Measurements from ENCODE around the gene ARL6IP4. TPM values are rescaled to one million over a fixed set of nuclear protein-coding genes. Genes with fewer than 3 reads are reported as not detected.

ARL6IP4 gene
- total RNA-seq, 2 donors from 2014 or later, result 157 to 284 TPM

DNA sequence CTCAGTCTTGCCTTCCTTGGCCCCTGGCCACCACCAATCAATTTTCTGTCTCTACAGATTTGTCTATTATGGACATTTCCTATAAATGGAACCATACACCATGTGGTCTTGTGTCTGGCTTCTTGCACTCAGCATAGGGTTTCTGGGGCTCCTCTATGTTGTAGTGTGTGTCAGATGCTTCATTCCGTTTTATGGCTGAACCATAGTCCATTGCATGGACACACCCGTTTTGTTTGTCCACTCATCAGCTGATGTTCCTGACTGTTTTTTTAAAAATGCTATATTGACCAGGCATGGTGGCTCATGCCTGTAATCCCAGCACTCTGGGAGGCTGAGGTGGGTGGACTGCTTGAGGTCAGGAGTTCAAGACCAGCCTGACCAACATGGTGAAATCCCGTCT, 21.0 kb downstream of the ARL6IP4 start:
- Histone ChIP-seq H3K4me1 (peaks cover 0 to 1% of the 10 kb centered on the region in 2 donors), H3K27ac (no peak overlapping the region), H3K36me3 (peaks cover 40% of the 10 kb centered on the region), H3K4me3 (no peak overlapping the region), H3K9me3 (no peaks in the 10 kb centered on the region), H3K27me3 (no peaks in the 10 kb centered on the region)
- no peak for DNase-seq (ENCODE audit: low spot score)
- TF ChIP-seq CTCF (IDR thresholded peaks at IDR 0.05), result no peak

DNA sequence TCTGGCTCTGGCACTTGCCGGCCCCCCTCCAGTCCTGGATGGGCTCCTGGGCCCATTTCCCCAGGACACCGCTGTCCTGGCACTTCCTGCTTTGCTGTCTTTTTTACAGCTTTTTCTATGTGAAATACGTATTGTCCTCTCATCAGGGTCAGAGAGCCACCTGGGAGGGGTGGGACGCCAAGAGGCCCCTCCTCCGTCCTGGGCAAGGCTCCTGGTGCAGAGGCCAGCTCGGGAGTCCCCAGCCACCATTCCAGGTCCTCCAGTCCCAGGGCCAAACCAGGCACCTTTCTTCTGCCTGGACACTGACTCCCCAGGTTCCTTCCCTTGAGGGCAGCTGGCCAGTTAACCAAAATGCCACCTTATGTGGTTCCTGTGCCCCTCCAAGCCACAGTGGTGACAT, 22.8 kb downstream of the ARL6IP4 start:
- H3K27ac ChIP-seq, result no peak overlapping the region
- peaks cover 40% of the 10 kb centered on the region for H3K36me3 ChIP-seq
- H3K4me1 ChIP-seq, result no peaks in the 10 kb centered on the region
- no peak overlapping the region for H3K4me3 ChIP-seq
- no peak for TF ChIP-seq CTCF (IDR thresholded peaks at IDR 0.05)
- no peak for DNase-seq (ENCODE audit: low spot score)
- H3K27me3 ChIP-seq, result no peaks in the 10 kb centered on the region
- H3K9me3 ChIP-seq, result no peaks in the 10 kb centered on the region

DNA sequence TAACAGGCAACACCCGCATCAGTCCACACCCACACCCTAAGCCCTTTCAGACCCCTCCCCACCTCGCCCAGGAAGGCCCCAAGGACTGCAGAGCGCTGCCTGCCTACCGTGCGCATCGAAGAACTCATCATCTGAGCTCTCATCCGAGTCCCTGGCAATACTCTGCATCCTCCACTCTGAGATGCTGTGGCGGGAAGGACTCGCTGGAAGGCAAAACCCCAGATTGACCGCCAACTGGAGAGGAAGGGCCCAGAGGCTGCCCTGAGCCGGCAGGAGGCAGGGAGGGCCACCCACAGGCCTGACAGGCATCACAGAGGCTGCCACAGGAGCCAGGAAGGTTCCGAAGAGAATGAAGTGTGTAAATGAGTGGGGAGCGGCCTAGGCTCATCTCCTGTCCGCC, 23.8 kb downstream of the ARL6IP4 start:
- DNase-seq (ENCODE audit: low spot score), result no peak
- H3K36me3 ChIP-seq, result peaks cover 42% of the 10 kb centered on the region

DNA sequence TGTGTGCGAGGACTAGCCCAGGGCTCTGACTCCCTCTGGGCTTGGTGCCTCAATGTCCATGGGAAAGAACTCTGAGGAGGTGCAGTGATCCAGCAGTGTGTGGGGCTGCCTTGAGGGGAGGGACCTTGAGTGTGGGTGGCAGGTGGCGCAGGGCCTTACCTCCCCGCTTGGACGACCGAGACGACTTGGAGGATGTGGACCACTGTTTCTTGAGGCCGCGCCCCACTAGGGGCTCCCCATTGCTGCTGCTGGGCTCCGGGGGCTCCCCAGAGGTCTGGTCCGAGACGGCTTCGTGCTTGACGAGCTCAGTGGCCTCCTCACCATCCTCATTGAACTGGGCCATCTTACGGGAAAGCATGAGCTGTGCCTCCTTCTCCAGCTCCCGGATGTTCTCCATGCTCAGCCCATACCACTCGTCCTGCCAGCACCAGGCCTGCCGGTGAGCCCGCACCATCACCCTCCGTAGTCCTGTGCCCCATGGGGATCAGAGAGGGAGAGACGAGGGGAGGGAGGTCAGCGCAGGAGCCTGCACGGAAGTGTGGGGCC, 24.7 kb downstream of the ARL6IP4 start:
- no peak for TF ChIP-seq CTCF (IDR thresholded peaks at IDR 0.05)
- Histone ChIP-seq H3K4me3 (no peak overlapping the region), H3K4me1 (no peaks in the 10 kb centered on the region), H3K9me3 (no peaks in the 10 kb centered on the region), H3K27me3 (no peaks in the 10 kb centered on the region), H3K36me3 (peaks cover 43% of the 10 kb centered on the region), H3K27ac (no peak overlapping the region)
- no peak for DNase-seq (ENCODE audit: low spot score)

More for the DNA sequence above, 23.8 kb downstream of the ARL6IP4 start:
- no peaks in the 10 kb centered on the region for H3K4me1 ChIP-seq
- H3K9me3 ChIP-seq, result no peaks in the 10 kb centered on the region
- H3K27ac ChIP-seq, result no peak overlapping the region
- no peak for TF ChIP-seq CTCF (IDR thresholded peaks at IDR 0.05)
- no peak overlapping the region for H3K4me3 ChIP-seq
- no peaks in the 10 kb centered on the region for H3K27me3 ChIP-seq

GRCh38 chr12:123006977-123007376, 26.5 kb downstream of the ARL6IP4 start:
- no peaks in the 10 kb centered on the region for H3K27me3 ChIP-seq
- no peaks in the 10 kb centered on the region for H3K9me3 ChIP-seq
- no peak for DNase-seq (ENCODE audit: low spot score)
- no peaks in the 10 kb centered on the region for H3K4me1 ChIP-seq
- no peak overlapping the region for H3K4me3 ChIP-seq
- peaks cover 30% of the 10 kb centered on the region for H3K36me3 ChIP-seq
- no peak overlapping the region for H3K27ac ChIP-seq
- TF ChIP-seq CTCF (IDR thresholded peaks at IDR 0.05), result no peak

- H3K36me3 ChIP-seq, result peaks cover 24% of the 10 kb centered on the region
- H3K4me3 ChIP-seq, result no peak overlapping the region
- DNase-seq (ENCODE audit: low spot score), result no peak
Measured at GRCh38 chr12:123010110-123010509, 29.6 kb downstream of the ARL6IP4 start.

More at GRCh38 chr12:123010110-123010509, 29.6 kb downstream of the ARL6IP4 start:
- TF ChIP-seq CTCF (IDR thresholded peaks at IDR 0.05), result no peak
- Histone ChIP-seq H3K27me3 (no peaks in the 10 kb centered on the region), H3K9me3 (no peaks in the 10 kb centered on the region), H3K4me1 (no peaks in the 10 kb centered on the region), H3K27ac (no peak overlapping the region)
